ENCODE results near the gene TTC7B. TPM values are rescaled to one million over a fixed set of nuclear protein-coding genes. Genes with fewer than 3 reads are reported as not detected.

The TTC7B gene
- total and polyA plus RNA-seq, 9 of the 15 experiments (the other 6 are each of a cell fraction or from before 2014, with no cell fraction given), result 2.2 to 77.2 (median 36.7) TPM

- TF ChIP-seq PRDM10 (IDR thresholded peaks at IDR 0.05; ENCODE audit: partially characterized antibody) (no peak), COPS2 (conservative IDR thresholded peaks at IDR 0.05) (no peak), NFIX (CRISPR knock-in tag; IDR thresholded peaks at IDR 0.05; ENCODE audit: low read depth) (no peak), ZBTB49 (CRISPR knock-in tag; IDR thresholded peaks at IDR 0.05; ENCODE audit: borderline replicate concordance) (no peak), ZFPM2 (CRISPR knock-in tag; IDR thresholded peaks at IDR 0.05) (no peak), ZNF740 (CRISPR knock-in tag; IDR thresholded peaks at IDR 0.05) (no peak), ZNF740 (tag; IDR thresholded peaks at IDR 0.05) (no peak), NCOA1 (IDR thresholded peaks at IDR 0.05; ENCODE audit: low read depth) (no peak), HNRNPL (IDR thresholded peaks at IDR 0.05; ENCODE audit: low read depth, low read length) (no peak), NR0B1 (IDR thresholded peaks at IDR 0.05; ENCODE audit: partially characterized antibody) (no peak), PREB (CRISPR knock-in tag; IDR thresholded peaks at IDR 0.05) (no peak), ZNF518B (CRISPR knock-in tag; IDR thresholded peaks at IDR 0.05) (no peak), NFATC3 (IDR thresholded peaks at IDR 0.05) (no peak)
Observed at GRCh38 chr14:90545382-90545781, 270.8 kb downstream of the TTC7B start (continued).

Measured in K562 (cell line).